ENCODE data around the gene MARCO.

GRCh38 chr2:118918017-118918416 is 24.0 kb upstream of the MARCO start:
- no peak for TF ChIP-seq POLR2A (IDR thresholded peaks at IDR 0.05)
- no peak for TF ChIP-seq CTCF (IDR thresholded peaks at IDR 0.05)
- TF ChIP-seq EP300 (IDR thresholded peaks at IDR 0.05), result no peak
- TF ChIP-seq POLR2AphosphoS5 (IDR thresholded peaks at IDR 0.05), result no peak

Measured in stomach (tissue), 4 donors.